Kidney (tissue), 14 donors: ENCODE results near the gene SPIN1. TPM values are rescaled to one million over a fixed set of nuclear protein-coding genes. Genes with fewer than 3 reads are reported as not detected.

ENCODE experiments used
- DNase-seq, 5 donors: peaks; one replicate each; pipeline ENCODE4 v3.0.0-alpha.2; 2013 to 2020
- FAIRE-seq: peaks from 2 replicates; lab custom pipeline; 2012; peaks lifted over from hg19 to GRCh38; lab: Jason Lieb, UNC
- H3K27ac ChIP-seq, 2 donors: one replicate each; pipeline ENCODE4 v1.7.0; 2013; ENCODE audit warnings: low read depth in 2 of 2, low read length in 2 of 2, inconsistent platforms in 1 of 2
- H3K27me3 ChIP-seq: one replicate; pipeline ENCODE4 v1.7.1; 2013; ENCODE audit warnings: low read length, inconsistent platforms; ENCODE audit not compliant: control insufficient read depth, insufficient read depth
- H3K36me3 ChIP-seq, 3 donors: one replicate each; pipeline versions ENCODE4 v1.7.0 to v1.7.1; 2013; ENCODE audit warnings: low read length in 3 of 3, control low read depth in 1 of 3, inconsistent platforms in 1 of 3; ENCODE audit not compliant: insufficient read depth in 3 of 3, control insufficient read depth in 2 of 3
- H3K4me1 ChIP-seq, 3 donors: one replicate each; pipeline versions ENCODE4 v1.7.0 to v1.7.1; 2013; ENCODE audit warnings: low read length in 3 of 3, inconsistent platforms in 1 of 3, low read depth in 1 of 3; ENCODE audit not compliant: control insufficient read depth in 2 of 3, insufficient read depth in 2 of 3
- H3K4me3 ChIP-seq, 3 donors: one replicate each; pipeline versions ENCODE4 v1.7.0 to v1.8.1; 2013; ENCODE audit warnings: low read length in 3 of 3, control low read depth in 1 of 3, inconsistent platforms in 1 of 3
- H3K9ac ChIP-seq, 3 donors: one replicate each; pipeline versions ENCODE4 v1.7.0 to v1.7.1; 2013; ENCODE audit warnings: low read length in 3 of 3, control low read depth in 1 of 3, inconsistent platforms in 1 of 3
- H3K9me3 ChIP-seq, 3 donors: one replicate each; pipeline versions ENCODE4 v1.7.0 to v1.7.1; 2013; ENCODE audit warnings: low read length in 3 of 3, control low read depth in 1 of 3, inconsistent platforms in 1 of 3; ENCODE audit not compliant: control insufficient read depth in 2 of 3, insufficient read depth in 1 of 3
- intact Hi-C: fragments of 100-400 bp; cut with DNase I; formaldehyde crosslinking; loops from one replicate; pipeline ENCODE4 v1.11.1; 2022
- polyA plus RNA-seq: library from polyadenylated mRNA; stranded (reverse); fragments of 350-450 nt; fragmentation: Illumina TruSeq; extraction: RNeasy Lipid Tissue Mini Kit (QIAGEN cat#74804); gene quantifications from one replicate; pipeline ENCODE4 v1.2.3, GENCODE V29; 2014; ENCODE audit warnings: low read depth, low replicate concordance; ENCODE audit not compliant: insufficient read depth
- total RNA-seq: library from RNA; stranded (reverse); fragmentation: NEBNext Ultra II Directional; extraction: Animal tissue kit (Norgen Biotek cat#: 25700); gene quantifications from one replicate; pipeline ENCODE4 v1.2.1, GENCODE V29; 2021
- TF ChIP-seq, protein P1 (sequence below): IDR thresholded peaks from 3 replicates; pipeline ENCODE4 v1.5.1; 2012; ENCODE audit warnings: mild to moderate bottlenecking, moderate library complexity, borderline replicate concordance; ENCODE audit not compliant: insufficient read depth; ENCODE audit errors: extremely low read depth
- donor health status: control.
- donor health status: control.
- donor health status: control.
- donor health status: control.
- donor health status: control.
- donor health status: DM: yes; HTN: yes; CAD: no.
- donor health status: Normal renal cell carcinoma (clear cell type).

The SPIN1 gene
- total and polyA plus RNA-seq, 2 donors from 2014 or later = 27.9 to 88.7 TPM

DNA sequence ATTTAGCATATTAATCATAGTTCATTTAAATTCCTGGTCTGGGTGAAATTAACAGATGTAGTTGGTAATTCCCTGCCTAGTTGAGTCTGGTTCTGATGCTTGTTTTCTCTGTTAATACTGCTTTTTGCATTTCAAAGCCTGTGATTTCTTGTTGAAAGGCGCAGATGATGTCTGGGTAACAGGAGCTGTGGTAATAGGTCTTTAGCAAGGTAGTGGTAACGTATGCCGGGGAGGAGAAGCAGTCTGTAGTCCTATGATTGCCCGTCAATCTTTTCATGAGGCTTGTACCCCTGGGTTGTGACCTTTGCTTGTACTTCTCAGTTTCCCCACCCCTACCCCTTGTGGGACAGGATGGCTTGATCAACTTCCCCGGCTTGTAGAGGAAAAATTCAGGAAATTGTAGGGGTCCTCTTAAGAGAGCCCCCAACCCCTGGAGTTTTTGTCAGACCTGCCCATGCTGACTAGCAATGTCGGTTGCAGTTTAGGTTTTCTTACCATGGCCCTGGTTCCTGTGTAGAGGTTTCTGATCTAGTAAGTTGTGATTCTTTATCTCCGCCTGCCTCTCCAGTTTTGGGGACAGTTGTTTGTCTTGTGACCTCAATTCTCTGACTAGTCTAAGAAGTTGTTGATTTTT lies 55.4 kb downstream of the SPIN1 start:
- Histone ChIP-seq H3K9me3 (no peaks in the 10 kb centered on the region), H3K9ac (no peak overlapping the region), H3K4me1 (peaks cover 0 to 6% (median 5%) of the 10 kb centered on the region in 3 donors), H3K27me3 (no peaks in the 10 kb centered on the region), H3K4me3 (no peak overlapping the region), H3K27ac (no peak overlapping the region), H3K36me3 (no peaks in the 10 kb centered on the region)
- DNase-seq (no peak), FAIRE-seq (no peak)
- TF ChIP-seq, protein P1, sequence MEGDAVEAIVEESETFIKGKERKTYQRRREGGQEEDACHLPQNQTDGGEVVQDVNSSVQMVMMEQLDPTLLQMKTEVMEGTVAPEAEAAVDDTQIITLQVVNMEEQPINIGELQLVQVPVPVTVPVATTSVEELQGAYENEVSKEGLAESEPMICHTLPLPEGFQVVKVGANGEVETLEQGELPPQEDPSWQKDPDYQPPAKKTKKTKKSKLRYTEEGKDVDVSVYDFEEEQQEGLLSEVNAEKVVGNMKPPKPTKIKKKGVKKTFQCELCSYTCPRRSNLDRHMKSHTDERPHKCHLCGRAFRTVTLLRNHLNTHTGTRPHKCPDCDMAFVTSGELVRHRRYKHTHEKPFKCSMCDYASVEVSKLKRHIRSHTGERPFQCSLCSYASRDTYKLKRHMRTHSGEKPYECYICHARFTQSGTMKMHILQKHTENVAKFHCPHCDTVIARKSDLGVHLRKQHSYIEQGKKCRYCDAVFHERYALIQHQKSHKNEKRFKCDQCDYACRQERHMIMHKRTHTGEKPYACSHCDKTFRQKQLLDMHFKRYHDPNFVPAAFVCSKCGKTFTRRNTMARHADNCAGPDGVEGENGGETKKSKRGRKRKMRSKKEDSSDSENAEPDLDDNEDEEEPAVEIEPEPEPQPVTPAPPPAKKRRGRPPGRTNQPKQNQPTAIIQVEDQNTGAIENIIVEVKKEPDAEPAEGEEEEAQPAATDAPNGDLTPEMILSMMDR = no peak
- intact Hi-C loops = no loop called here

DNA sequence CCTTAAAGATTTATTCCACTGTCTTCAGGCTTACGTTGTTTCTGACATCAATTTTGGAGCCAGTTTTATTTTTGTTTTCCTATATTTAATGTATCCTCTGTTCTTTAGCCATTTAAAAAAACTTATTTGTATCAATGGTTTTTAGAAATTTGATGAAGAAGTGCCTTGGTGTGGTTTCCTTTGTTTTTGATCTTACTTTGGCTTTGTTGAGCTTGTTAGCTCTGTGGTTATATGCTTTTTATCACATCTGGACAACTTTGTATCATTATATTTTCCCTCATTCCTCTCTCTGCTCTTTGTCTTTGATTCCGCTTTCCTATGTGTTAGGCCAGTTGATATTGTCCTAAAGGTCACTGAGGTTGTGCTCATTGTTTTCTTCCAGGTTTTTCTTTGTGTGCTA lies 58.5 kb downstream of the SPIN1 start:
- H3K9ac ChIP-seq = no peak overlapping the region
- FAIRE-seq (no peak), DNase-seq (no peak)
- peaks cover 7 to 16% (median 11%) of the 10 kb centered on the region in 3 donors for H3K36me3 ChIP-seq
- intact Hi-C loops = no loop called here
- H3K4me3 ChIP-seq = no peak overlapping the region
- peaks cover 0 to 6% (median 5%) of the 10 kb centered on the region in 3 donors for H3K4me1 ChIP-seq
- H3K27me3 ChIP-seq = no peaks in the 10 kb centered on the region
- TF ChIP-seq, protein P1 = no peak
- H3K27ac ChIP-seq = no peak overlapping the region
- no peaks in the 10 kb centered on the region for H3K9me3 ChIP-seq

DNA sequence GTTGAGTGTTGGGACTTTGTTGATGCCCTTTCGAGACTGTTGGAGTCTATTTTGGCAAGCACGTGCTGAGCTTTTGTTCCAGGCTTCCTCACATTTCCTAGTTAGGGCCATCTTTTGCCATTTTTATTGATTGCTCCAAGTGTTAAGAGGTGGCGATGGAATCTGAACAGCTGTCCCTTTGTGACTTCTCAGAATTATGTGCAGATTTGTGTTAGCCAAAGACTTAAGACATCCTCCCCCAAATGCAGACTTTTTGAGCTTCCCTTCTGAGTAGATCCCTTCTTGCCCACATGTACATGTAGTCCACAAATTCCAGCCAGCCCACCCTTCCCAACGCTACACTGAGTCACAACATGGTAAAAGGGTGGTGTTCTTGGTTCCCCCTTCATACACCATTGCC lies 59.2 kb downstream of the SPIN1 start:
- FAIRE-seq (no peak), DNase-seq (no peak)
- H3K9me3 ChIP-seq = no peaks in the 10 kb centered on the region
- intact Hi-C loops = no loop called here
- no peak overlapping the region for H3K27ac ChIP-seq
- TF ChIP-seq, protein P1 = no peak
- H3K27me3 ChIP-seq = no peaks in the 10 kb centered on the region
- H3K9ac ChIP-seq = no peak overlapping the region
- peaks cover 7 to 16% (median 16%) of the 10 kb centered on the region in 3 donors for H3K36me3 ChIP-seq
- H3K4me3 ChIP-seq = no peak overlapping the region
- peaks cover 0 to 5% (median under 1%) of the 10 kb centered on the region in 3 donors for H3K4me1 ChIP-seq
